ENCODE data around the gene ROPN1.
A peak's percentile ranks its signal among the peaks of the same experiment; 100 is the strongest.

DNA sequence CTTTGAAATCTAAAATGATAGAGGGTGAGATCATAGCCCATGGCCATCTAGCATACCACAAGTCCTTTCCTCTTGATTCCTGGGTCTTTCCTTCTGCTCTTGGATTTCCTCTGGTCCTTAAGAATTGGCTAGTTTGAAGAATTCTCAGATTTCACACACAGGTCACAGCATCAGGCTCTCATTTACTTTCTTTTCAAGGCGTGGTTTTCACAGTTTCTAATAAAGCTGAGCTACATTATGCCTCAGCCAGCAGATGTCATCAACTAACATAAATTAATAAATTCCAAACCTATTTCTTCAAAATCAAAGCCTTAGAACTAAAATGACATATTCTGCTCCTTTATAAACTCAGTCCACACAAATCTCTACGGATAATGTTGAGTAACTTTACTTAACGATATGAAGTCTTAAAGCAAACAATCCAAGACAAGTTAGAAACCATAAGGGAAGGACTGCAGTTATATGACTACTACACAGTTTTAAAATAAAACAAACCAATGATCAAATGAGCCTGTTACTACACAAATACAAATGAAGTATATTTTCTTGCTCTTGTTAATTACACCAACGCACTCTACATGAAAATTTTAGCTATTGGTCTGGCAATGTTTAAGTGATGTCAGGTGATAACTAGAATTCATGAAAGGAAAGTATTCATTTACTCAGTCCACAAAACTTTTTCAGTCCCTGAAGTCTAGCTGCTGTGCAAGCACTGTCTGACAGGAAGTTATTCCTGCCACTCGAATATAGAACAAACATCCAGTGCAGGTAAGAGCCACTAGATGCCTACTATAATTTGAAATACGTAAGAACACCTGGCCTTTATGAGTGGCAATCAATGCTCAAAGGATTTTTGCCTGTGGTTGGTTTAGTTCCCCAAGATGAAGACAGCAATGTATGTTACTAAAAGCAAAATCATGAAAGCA, 40.1 kb downstream of the ROPN1 start:
- TF ChIP-seq, protein P1, sequence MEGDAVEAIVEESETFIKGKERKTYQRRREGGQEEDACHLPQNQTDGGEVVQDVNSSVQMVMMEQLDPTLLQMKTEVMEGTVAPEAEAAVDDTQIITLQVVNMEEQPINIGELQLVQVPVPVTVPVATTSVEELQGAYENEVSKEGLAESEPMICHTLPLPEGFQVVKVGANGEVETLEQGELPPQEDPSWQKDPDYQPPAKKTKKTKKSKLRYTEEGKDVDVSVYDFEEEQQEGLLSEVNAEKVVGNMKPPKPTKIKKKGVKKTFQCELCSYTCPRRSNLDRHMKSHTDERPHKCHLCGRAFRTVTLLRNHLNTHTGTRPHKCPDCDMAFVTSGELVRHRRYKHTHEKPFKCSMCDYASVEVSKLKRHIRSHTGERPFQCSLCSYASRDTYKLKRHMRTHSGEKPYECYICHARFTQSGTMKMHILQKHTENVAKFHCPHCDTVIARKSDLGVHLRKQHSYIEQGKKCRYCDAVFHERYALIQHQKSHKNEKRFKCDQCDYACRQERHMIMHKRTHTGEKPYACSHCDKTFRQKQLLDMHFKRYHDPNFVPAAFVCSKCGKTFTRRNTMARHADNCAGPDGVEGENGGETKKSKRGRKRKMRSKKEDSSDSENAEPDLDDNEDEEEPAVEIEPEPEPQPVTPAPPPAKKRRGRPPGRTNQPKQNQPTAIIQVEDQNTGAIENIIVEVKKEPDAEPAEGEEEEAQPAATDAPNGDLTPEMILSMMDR (IDR thresholded peaks at IDR 0.05), result no peak
- TF ChIP-seq POLR2A (IDR thresholded peaks at IDR 0.05) (no peak), POLR2AphosphoS5 (IDR thresholded peaks at IDR 0.05) (no peak), EP300 (IDR thresholded peaks at IDR 0.05) (peak in 1 of 4 donors; percentile 41)

All from upper lobe of left lung (tissue), 4 donors.